ENCODE data around the gene P2RY1. TPM values are rescaled to one million over a fixed set of nuclear protein-coding genes. Genes with fewer than 3 reads are reported as not detected.
"Not testable (repeated sequence)": the region's sequence is repeated elsewhere in the genome, so short reads cannot be mapped to it uniquely, and the experiment has no call there.

The P2RY1 gene
- total RNA-seq, 2 donors from 2014 or later = 0.82 to 1.9 TPM

GRCh38 chr3:152832046-152832445 is 2.9 kb upstream of the P2RY1 start:
- peaks cover 7 to 11% of the 10 kb centered on the region in 2 donors for H3K36me3 Mint-ChIP-seq
- ATAC-seq = no peak
- H3K27ac Mint-ChIP-seq = no peak overlapping the region
- no peaks in the 10 kb centered on the region for H3K9me3 Mint-ChIP-seq
- no peak for DNase-seq (ENCODE audit: low spot score in 2 of 2)

- H3K36me3 Mint-ChIP-seq = peaks cover 7 to 11% of the 10 kb centered on the region in 2 donors
Measured at GRCh38 chr3:152833089-152833488, 1.8 kb upstream of the P2RY1 start.

GRCh38 chr3:152834191-152834775 is 648 bp upstream of the P2RY1 start:
- Mint-ChIP-seq H3K27ac (peak overlapping the region in 1 of 2 donors; percentile 70), H3K36me3 (peaks cover 7 to 11% of the 10 kb centered on the region in 2 donors), H3K9me3 (no peaks in the 10 kb centered on the region)
- no peak for DNase-seq (ENCODE audit: low spot score in 2 of 2)
- peak in 1 of 2 donors; percentile 80 for ATAC-seq

More at GRCh38 chr3:152833089-152833488, 1.8 kb upstream of the P2RY1 start:
- ATAC-seq (no peak), DNase-seq (ENCODE audit: low spot score in 2 of 2) (no peak)
- H3K27ac Mint-ChIP-seq = no peak overlapping the region
- H3K9me3 Mint-ChIP-seq = no peaks in the 10 kb centered on the region

- Mint-ChIP-seq H3K36me3 (peaks cover 7 to 11% of the 10 kb centered on the region in 2 donors), H3K27ac (peak overlapping the region in 1 of 2 donors; percentile 70), H3K9me3 (no peaks in the 10 kb centered on the region)
- DNase-seq (ENCODE audit: low spot score in 2 of 2) (no peak), ATAC-seq (no peak)
Measured at GRCh38 chr3:152835601-152836102, 721 bp downstream of the P2RY1 start.

GRCh38 chr3:152836269-152836668 is 1.3 kb downstream of the P2RY1 start:
- Mint-ChIP-seq H3K27ac (no peak overlapping the region), H3K36me3 (peaks cover 7 to 11% of the 10 kb centered on the region in 2 donors), H3K9me3 (no peaks in the 10 kb centered on the region)
- ATAC-seq (no peak), DNase-seq (ENCODE audit: low spot score in 2 of 2) (no peak)

- DNase-seq (ENCODE audit: low spot score in 2 of 2) (no peak), ATAC-seq (no peak)
- peaks cover 7 to 11% of the 10 kb centered on the region in 2 donors for H3K36me3 Mint-ChIP-seq
- H3K9me3 Mint-ChIP-seq = no peaks in the 10 kb centered on the region
- H3K27ac Mint-ChIP-seq = no peak overlapping the region
Measured at GRCh38 chr3:152839511-152839910, 4.6 kb downstream of the P2RY1 start.

GRCh38 chr3:152841131-152841530 is 6.2 kb downstream of the P2RY1 start:
- Mint-ChIP-seq H3K9me3 (no peaks in the 10 kb centered on the region), H3K36me3 (peaks cover 1 to 5% of the 10 kb centered on the region in 2 donors), H3K27ac (no peak overlapping the region)
- DNase-seq (ENCODE audit: low spot score in 2 of 2) (no peak), ATAC-seq (no peak)

GRCh38 chr3:152842413-152842812 is 7.5 kb downstream of the P2RY1 start:
- ATAC-seq = no peak
- Mint-ChIP-seq H3K9me3 (peaks cover 0 to 3% of the 10 kb centered on the region in 2 donors), H3K36me3 (no peaks in the 10 kb centered on the region), H3K27ac (no peak overlapping the region)
- no peak for DNase-seq (ENCODE audit: low spot score in 2 of 2)

- ATAC-seq = no peak
- no peak overlapping the region for H3K27ac Mint-ChIP-seq
- H3K9me3 Mint-ChIP-seq = peaks cover 0 to 11% of the 10 kb centered on the region in 2 donors
- no peak for DNase-seq (ENCODE audit: low spot score in 2 of 2)
- peaks cover 0 to 7% of the 10 kb centered on the region in 2 donors for H3K36me3 Mint-ChIP-seq
Measured at GRCh38 chr3:152843955-152844354, 9.0 kb downstream of the P2RY1 start.

GRCh38 chr3:152846572-152847202 is 11.8 kb downstream of the P2RY1 start:
- not testable (repeated sequence) for ATAC-seq; H3K36me3 Mint-ChIP-seq; DNase-seq (ENCODE audit: low spot score in 2 of 2); H3K27ac Mint-ChIP-seq
- H3K9me3 Mint-ChIP-seq = peaks cover 0 to 16% of the 10 kb centered on the region in 2 donors

- DNase-seq (ENCODE audit: low spot score in 2 of 2); ATAC-seq; H3K36me3 Mint-ChIP-seq; H3K27ac Mint-ChIP-seq: not testable (repeated sequence)
- peaks cover 0 to 16% of the 10 kb centered on the region in 2 donors for H3K9me3 Mint-ChIP-seq
Measured at GRCh38 chr3:152847599-152847998, 12.7 kb downstream of the P2RY1 start.

- DNase-seq (ENCODE audit: low spot score in 2 of 2) (no peak), ATAC-seq (no peak)
- H3K9me3 Mint-ChIP-seq = peaks cover 0 to 16% of the 10 kb centered on the region in 2 donors
- peaks cover 0 to 7% of the 10 kb centered on the region in 2 donors for H3K36me3 Mint-ChIP-seq
- H3K27ac Mint-ChIP-seq = no peak overlapping the region
Measured at GRCh38 chr3:152849996-152850578, 15.2 kb downstream of the P2RY1 start.

GRCh38 chr3:152853196-152853595 is 18.3 kb downstream of the P2RY1 start:
- Mint-ChIP-seq H3K27ac (no peak overlapping the region), H3K9me3 (peaks cover 0 to 8% of the 10 kb centered on the region in 2 donors), H3K36me3 (peaks cover 0 to 2% of the 10 kb centered on the region in 2 donors)
- ATAC-seq (no peak), DNase-seq (ENCODE audit: low spot score in 2 of 2) (no peak)

- ATAC-seq = peak in 1 of 2 donors; percentile 28
- no peaks in the 10 kb centered on the region for H3K9me3 Mint-ChIP-seq
- no peak overlapping the region for H3K27ac Mint-ChIP-seq
- no peak for DNase-seq (ENCODE audit: low spot score in 2 of 2)
- no peaks in the 10 kb centered on the region for H3K36me3 Mint-ChIP-seq
Measured at GRCh38 chr3:152857082-152857481, 22.2 kb downstream of the P2RY1 start.

- ATAC-seq (no peak), DNase-seq (ENCODE audit: low spot score in 2 of 2) (no peak)
- no peaks in the 10 kb centered on the region for H3K9me3 Mint-ChIP-seq
- H3K36me3 Mint-ChIP-seq = no peaks in the 10 kb centered on the region
- no peak overlapping the region for H3K27ac Mint-ChIP-seq
Measured at GRCh38 chr3:152858170-152858800, 23.4 kb downstream of the P2RY1 start.

GRCh38 chr3:152860736-152861135 is 25.8 kb downstream of the P2RY1 start:
- no peaks in the 10 kb centered on the region for H3K36me3 Mint-ChIP-seq
- ATAC-seq (no peak), DNase-seq (ENCODE audit: low spot score in 2 of 2) (no peak)
- no peaks in the 10 kb centered on the region for H3K9me3 Mint-ChIP-seq
- no peak overlapping the region for H3K27ac Mint-ChIP-seq

GRCh38 chr3:152865668-152866245 is 30.8 kb downstream of the P2RY1 start:
- ATAC-seq (no peak), DNase-seq (ENCODE audit: low spot score in 2 of 2) (no peak)
- H3K9me3 Mint-ChIP-seq = no peaks in the 10 kb centered on the region
- no peak overlapping the region for H3K27ac Mint-ChIP-seq
- H3K36me3 Mint-ChIP-seq = no peaks in the 10 kb centered on the region

Data from activated naive CD4-positive, alpha-beta T cell treated with anti-CD3 and anti-CD28 coated beads, Interleukin-2, amount 50 U/mL, for 72 hours (primary cell).